Bronchial epithelial cell (primary cell): ENCODE results near the gene SMS. TPM values are rescaled to one million over a fixed set of nuclear protein-coding genes. Genes with fewer than 3 reads are reported as not detected.

Experiments used
- DNase-seq: peaks from one replicate; pipeline ENCODE4 v3.0.0-alpha.2; 2010; ENCODE audit warnings: low read depth
- FAIRE-seq: peaks from 2 replicates; lab custom pipeline; 2011; peaks lifted over from hg19 to GRCh38; lab: Jason Lieb, UNC
- H3K27me3 ChIP-seq: 2 replicates; pipeline ENCODE4 v1.5.1; 2011; ENCODE audit warnings: low read length; ENCODE audit not compliant: control insufficient read depth, insufficient read depth
- H3K36me3 ChIP-seq: 2 replicates; pipeline ENCODE4 v1.5.1; 2011; ENCODE audit warnings: low read length; ENCODE audit not compliant: control insufficient read depth, insufficient read depth
- H3K4me3 ChIP-seq: 2 replicates; pipeline ENCODE4 v1.5.1; 2011; ENCODE audit warnings: mild to moderate bottlenecking, low read depth, low read length, control low read depth
- CTCF ChIP-seq: IDR thresholded peaks from 2 replicates; pipeline ENCODE4 v1.5.1; 2011; ENCODE audit warnings: mild to moderate bottlenecking, moderate library complexity, low read length, control low read depth, inconsistent platforms; ENCODE audit not compliant: insufficient read depth, severe bottlenecking
- total RNA-seq: library from RNA; depleted of rRNA; stranded (reverse); fragments of >200 nt; gene quantifications from 2 replicates; pipeline ENCODE4 v1.2.1, GENCODE V29; 2014

SMS gene
- total RNA-seq, 1 donor from 2014 or later: 252 TPM

DNA sequence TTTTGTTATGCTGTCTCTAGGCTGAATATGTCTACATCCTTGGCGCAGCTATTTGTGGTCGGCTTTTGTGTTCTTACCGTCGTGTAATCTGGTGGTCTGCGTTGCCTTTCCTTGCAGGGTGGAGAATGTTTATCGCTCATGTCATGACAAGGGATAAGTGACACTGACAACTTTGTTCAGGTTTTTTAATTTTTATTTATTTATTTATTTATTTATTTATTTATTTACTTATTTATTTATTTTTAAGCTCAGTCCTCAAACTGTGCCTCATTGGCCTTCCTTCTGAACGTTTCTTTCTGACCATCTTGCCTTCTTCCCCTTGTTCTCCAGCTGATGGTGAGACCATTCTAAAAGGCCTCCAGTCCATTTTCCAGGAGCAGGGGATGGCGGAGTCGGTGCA, 26.4 kb downstream of the SMS start:
- Histone ChIP-seq H3K27me3 (no peaks in the 10 kb centered on the region), H3K36me3 (peaks cover 6% of the 10 kb centered on the region), H3K4me3 (no peak overlapping the region)
- TF ChIP-seq CTCF: no peak
- FAIRE-seq (no peak), DNase-seq (no peak)

DNA sequence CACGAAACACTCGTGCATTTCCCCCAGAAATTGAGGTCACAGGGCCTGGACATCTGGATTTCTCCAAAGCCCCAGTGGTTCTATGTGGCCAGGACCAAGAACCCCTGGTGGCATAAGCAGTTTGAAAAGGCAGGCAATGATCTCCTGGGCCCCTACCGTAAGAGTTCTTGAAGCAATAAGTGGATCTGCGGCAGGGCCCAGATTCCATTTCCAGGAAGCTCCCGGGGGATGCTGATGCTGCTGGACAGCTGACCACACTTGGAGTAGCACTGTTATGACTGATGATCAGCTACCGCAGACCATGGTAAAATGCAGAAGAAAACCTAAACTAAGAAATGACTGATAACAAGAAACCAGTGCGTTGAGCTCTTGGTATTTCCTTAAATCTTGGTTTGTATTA, 27.8 kb downstream of the SMS start:
- no peaks in the 10 kb centered on the region for H3K27me3 ChIP-seq
- H3K4me3 ChIP-seq: no peak overlapping the region
- TF ChIP-seq CTCF: no peak
- no peak for DNase-seq
- peaks cover 6% of the 10 kb centered on the region for H3K36me3 ChIP-seq
- FAIRE-seq: no peak

DNA sequence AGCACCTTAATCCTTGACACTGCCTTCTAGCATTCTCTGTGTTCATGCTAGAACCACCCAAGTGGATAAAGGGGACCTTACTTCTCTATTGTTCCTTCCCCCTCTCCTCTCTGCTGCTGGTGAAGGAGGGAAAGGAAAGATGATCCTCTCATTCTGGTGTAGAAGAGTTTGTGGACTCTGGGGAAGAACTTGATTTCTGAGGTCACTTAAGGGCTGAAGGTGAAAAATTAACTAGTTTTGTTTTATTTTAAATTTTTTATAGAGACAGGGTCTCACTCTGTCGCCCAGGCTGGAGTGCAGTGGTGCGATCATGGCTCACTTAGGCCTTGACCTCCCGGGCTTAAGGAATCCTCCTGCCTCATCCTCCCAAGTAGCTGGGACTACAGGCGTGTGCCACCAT, 29.8 kb downstream of the SMS start:
- TF ChIP-seq CTCF: no peak
- FAIRE-seq (no peak), DNase-seq (no peak)
- Histone ChIP-seq H3K27me3 (no peaks in the 10 kb centered on the region), H3K4me3 (no peak overlapping the region), H3K36me3 (peaks cover 6% of the 10 kb centered on the region)

- Histone ChIP-seq H3K36me3 (peaks cover 8% of the 10 kb centered on the region), H3K4me3 (no peak overlapping the region), H3K27me3 (no peaks in the 10 kb centered on the region)
- TF ChIP-seq CTCF: no peak
- DNase-seq: no peak
- FAIRE-seq: no peak
These were observed 31.5 kb downstream of the SMS start for GRCh38 chrX:21972046-21972445.

- Histone ChIP-seq H3K27me3 (no peaks in the 10 kb centered on the region), H3K4me3 (no peak overlapping the region), H3K36me3 (peaks cover 8% of the 10 kb centered on the region)
- FAIRE-seq (no peak), DNase-seq (peak; percentile 57)
- no peak for TF ChIP-seq CTCF
These were observed 32.2 kb downstream of the SMS start for GRCh38 chrX:21972721-21973120.

DNA sequence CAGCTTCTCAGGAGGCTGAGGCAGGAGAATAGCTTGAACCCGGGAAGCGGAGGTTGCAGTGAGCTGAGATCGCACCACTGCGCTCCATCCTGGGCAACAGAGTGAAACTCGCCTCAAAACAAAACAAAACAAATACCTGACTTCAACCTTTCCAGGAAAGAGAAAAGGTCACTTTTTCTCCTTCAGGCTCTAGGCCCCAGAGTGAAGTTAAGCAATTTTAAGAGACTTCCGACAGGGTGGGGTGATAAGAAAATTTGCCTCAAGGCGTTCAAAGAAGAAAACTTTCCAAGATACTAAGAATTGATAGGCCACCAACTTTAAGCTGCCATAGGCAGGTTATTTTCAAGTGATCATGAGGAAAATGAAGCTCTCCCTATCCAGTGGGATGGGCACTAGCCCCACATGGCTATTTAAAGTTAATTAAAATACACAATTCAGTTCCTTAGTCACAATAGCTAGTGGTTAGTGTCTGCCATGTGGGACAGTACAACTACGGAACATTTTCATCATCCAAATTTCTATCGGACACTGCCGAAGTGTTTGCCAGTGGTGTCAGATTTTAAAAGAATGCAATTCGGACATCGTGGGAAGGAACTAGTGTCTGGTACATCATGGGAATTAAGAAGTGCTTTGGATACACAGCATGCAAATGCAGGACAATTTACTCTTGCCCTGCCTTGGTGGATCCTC, 33.0 kb downstream of the SMS start:
- Histone ChIP-seq H3K27me3 (no peaks in the 10 kb centered on the region), H3K36me3 (peaks cover 5% of the 10 kb centered on the region), H3K4me3 (no peak overlapping the region)
- DNase-seq: no peak
- FAIRE-seq: no peak
- TF ChIP-seq CTCF: no peak
